Measurements from ENCODE around the gene AADACL4. TPM values are rescaled to one million over a fixed set of nuclear protein-coding genes. Genes with fewer than 3 reads are reported as not detected.
"Not testable (repeated sequence)": the region's sequence is repeated elsewhere in the genome, so short reads cannot be mapped to it uniquely, and the experiment has no call there.

AADACL4 gene
- total RNA-seq, 1 donor from 2014 or later = not detected

DNA sequence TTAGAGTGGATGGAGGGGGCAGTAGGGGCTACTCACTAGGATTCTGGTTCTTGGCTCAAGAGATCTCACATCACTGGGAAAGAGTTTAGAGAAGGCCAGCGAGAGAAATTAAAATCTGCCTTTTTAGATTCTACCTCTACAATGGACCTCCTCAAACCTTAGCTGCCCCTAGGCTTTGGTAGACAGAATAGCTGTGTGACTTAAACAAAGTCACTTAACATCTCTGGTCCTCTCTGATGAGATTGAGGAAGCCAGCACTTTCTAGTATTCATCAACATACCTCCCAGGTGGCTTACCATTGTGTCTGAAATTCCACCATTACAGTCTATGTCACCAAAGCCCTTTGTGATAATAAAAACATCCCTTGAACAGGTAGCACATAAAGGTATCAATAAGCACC is 18.7 kb downstream of the AADACL4 start:
- no peaks in the 10 kb centered on the region for H3K27me3 Mint-ChIP-seq (ENCODE audit: low read depth)
- H3K27ac Mint-ChIP-seq (ENCODE audit: unreplicated experiment) = no peak overlapping the region
- TF ChIP-seq, protein P1, sequence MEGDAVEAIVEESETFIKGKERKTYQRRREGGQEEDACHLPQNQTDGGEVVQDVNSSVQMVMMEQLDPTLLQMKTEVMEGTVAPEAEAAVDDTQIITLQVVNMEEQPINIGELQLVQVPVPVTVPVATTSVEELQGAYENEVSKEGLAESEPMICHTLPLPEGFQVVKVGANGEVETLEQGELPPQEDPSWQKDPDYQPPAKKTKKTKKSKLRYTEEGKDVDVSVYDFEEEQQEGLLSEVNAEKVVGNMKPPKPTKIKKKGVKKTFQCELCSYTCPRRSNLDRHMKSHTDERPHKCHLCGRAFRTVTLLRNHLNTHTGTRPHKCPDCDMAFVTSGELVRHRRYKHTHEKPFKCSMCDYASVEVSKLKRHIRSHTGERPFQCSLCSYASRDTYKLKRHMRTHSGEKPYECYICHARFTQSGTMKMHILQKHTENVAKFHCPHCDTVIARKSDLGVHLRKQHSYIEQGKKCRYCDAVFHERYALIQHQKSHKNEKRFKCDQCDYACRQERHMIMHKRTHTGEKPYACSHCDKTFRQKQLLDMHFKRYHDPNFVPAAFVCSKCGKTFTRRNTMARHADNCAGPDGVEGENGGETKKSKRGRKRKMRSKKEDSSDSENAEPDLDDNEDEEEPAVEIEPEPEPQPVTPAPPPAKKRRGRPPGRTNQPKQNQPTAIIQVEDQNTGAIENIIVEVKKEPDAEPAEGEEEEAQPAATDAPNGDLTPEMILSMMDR (IDR thresholded peaks at IDR 0.05) = no peak
- DNase-seq (ENCODE audit: low spot score) = no peak
- no peaks in the 10 kb centered on the region for H3K36me3 Mint-ChIP-seq (ENCODE audit: low read depth)
- H3K9me3 Mint-ChIP-seq (ENCODE audit: low read depth) = peaks cover 3% of the 10 kb centered on the region
- H3K4me1 Mint-ChIP-seq (ENCODE audit: low read depth) = peaks cover 5% of the 10 kb centered on the region
- H3K4me3 Mint-ChIP-seq (ENCODE audit: unreplicated experiment) = no peak overlapping the region

DNA sequence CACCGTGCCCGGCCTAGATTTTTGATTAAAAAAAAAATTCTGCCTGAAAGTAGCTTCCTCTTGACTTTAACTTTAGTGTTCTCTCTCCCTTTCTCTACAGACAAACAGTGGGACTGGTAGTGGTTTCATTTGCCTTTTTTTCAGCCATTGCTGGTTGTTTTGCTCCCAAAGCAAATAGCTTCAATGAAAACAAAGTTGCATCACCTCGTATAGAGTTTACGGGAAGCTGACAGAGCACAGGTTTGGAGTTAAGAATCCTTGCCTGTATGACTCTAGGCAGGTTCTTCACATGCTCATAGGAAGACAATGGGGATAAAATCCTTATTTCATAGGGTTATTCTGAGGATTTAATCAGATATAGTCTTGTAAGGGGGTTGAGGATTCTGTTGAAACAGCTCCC is 21.6 kb downstream of the AADACL4 start:
- Mint-ChIP-seq H3K4me1 (ENCODE audit: low read depth) (no peaks in the 10 kb centered on the region), H3K27ac (ENCODE audit: unreplicated experiment) (no peak overlapping the region), H3K4me3 (ENCODE audit: unreplicated experiment) (no peak overlapping the region), H3K36me3 (ENCODE audit: low read depth) (peaks cover 3% of the 10 kb centered on the region), H3K27me3 (ENCODE audit: low read depth) (no peaks in the 10 kb centered on the region), H3K9me3 (ENCODE audit: low read depth) (peaks cover 13% of the 10 kb centered on the region)
- no peak for DNase-seq (ENCODE audit: low spot score)
- TF ChIP-seq, protein P1 (IDR thresholded peaks at IDR 0.05) = no peak

DNA sequence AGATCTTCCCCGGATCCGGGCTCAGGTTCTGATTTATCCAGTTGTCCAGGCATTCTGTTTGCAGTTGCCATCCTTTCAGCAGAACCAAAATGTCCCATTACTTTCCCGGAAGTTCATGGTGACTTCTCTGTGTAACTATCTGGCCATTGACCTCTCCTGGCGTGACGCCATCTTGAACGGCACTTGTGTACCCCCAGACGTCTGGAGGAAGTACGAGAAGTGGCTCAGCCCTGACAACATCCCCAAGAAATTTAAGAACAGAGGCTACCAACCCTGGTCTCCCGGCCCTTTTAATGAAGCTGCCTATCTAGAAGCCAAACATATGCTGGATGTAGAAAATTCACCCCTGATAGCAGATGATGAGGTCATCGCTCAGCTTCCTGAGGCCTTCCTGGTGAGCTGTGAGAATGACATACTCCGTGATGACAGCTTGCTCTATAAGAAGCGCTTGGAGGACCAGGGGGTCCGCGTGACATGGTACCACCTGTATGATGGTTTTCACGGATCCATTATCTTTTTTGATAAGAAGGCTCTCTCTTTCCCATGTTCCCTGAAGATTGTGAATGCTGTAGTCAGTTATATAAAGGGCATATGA is 22.4 kb downstream of the AADACL4 start:
- no peak overlapping the region for H3K4me3 Mint-ChIP-seq (ENCODE audit: unreplicated experiment)
- no peak for DNase-seq (ENCODE audit: low spot score)
- TF ChIP-seq, protein P1 (IDR thresholded peaks at IDR 0.05) = no peak
- peaks cover 13% of the 10 kb centered on the region for H3K9me3 Mint-ChIP-seq (ENCODE audit: low read depth)
- H3K36me3 Mint-ChIP-seq (ENCODE audit: low read depth) = peaks cover 3% of the 10 kb centered on the region
- no peaks in the 10 kb centered on the region for H3K4me1 Mint-ChIP-seq (ENCODE audit: low read depth)
- no peak overlapping the region for H3K27ac Mint-ChIP-seq (ENCODE audit: unreplicated experiment)
- H3K27me3 Mint-ChIP-seq (ENCODE audit: low read depth) = peaks cover 4% of the 10 kb centered on the region

DNA sequence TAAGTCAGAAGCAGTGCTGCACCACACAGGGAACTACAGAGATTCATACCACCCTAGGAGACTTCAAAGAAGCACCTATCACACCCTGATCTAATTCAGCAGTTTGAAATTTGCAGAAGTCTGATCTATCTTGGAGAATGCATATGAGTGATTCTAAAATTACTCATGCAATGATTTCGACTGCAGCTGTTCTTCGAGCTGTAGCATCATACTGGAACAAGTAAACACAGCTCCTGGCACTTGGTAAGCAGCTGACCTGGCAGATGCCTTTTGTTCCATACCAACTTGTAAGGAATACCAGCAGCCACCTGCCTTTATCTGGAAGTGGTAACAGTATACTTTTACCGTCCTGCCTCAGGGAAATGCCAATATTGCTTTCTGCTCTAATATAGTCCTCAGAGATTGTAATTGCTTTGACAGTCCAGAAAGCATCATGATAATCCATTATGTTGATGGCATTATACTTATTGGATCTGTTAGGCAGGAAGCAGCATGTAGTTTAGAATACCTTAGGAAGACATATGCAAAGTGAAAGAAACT is 25.7 kb downstream of the AADACL4 start:
- H3K27me3 Mint-ChIP-seq (ENCODE audit: low read depth) = peaks cover 18% of the 10 kb centered on the region
- no peak for DNase-seq (ENCODE audit: low spot score)
- no peak overlapping the region for H3K27ac Mint-ChIP-seq (ENCODE audit: unreplicated experiment)
- H3K9me3 Mint-ChIP-seq (ENCODE audit: low read depth) = peaks cover 10% of the 10 kb centered on the region
- peaks cover 3% of the 10 kb centered on the region for H3K36me3 Mint-ChIP-seq (ENCODE audit: low read depth)
- no peak overlapping the region for H3K4me3 Mint-ChIP-seq (ENCODE audit: unreplicated experiment)
- TF ChIP-seq, protein P1 (IDR thresholded peaks at IDR 0.05) = no peak
- H3K4me1 Mint-ChIP-seq (ENCODE audit: low read depth) = no peaks in the 10 kb centered on the region

- H3K27me3 Mint-ChIP-seq (ENCODE audit: low read depth) = peaks cover 20% of the 10 kb centered on the region
- no peak overlapping the region for H3K27ac Mint-ChIP-seq (ENCODE audit: unreplicated experiment)
- H3K9me3 Mint-ChIP-seq (ENCODE audit: low read depth) = no peaks in the 10 kb centered on the region
- no peak overlapping the region for H3K4me3 Mint-ChIP-seq (ENCODE audit: unreplicated experiment)
- no peaks in the 10 kb centered on the region for H3K4me1 Mint-ChIP-seq (ENCODE audit: low read depth)
- no peak for DNase-seq (ENCODE audit: low spot score)
- TF ChIP-seq, protein P1 (IDR thresholded peaks at IDR 0.05) = no peak
- H3K36me3 Mint-ChIP-seq (ENCODE audit: low read depth) = no peaks in the 10 kb centered on the region
Observed at GRCh38 chr1:12674358-12674757, 30.5 kb downstream of the AADACL4 start.

GRCh38 chr1:12676122-12676521 is 32.2 kb downstream of the AADACL4 start:
- not testable (repeated sequence) for H3K4me1 Mint-ChIP-seq (ENCODE audit: low read depth); H3K27ac Mint-ChIP-seq (ENCODE audit: unreplicated experiment); H3K36me3 Mint-ChIP-seq (ENCODE audit: low read depth); H3K4me3 Mint-ChIP-seq (ENCODE audit: unreplicated experiment); H3K9me3 Mint-ChIP-seq (ENCODE audit: low read depth); DNase-seq (ENCODE audit: low spot score)
- peaks cover 16% of the 10 kb centered on the region for H3K27me3 Mint-ChIP-seq (ENCODE audit: low read depth)

All from chondrocyte (in vitro differentiated cells).